UCSD-AML1 (cell line): ENCODE data around the gene TLR8.
A peak's percentile ranks its signal among the peaks of the same experiment; 100 is the strongest.

ENCODE experiments used
- DNase-seq: peaks from one replicate; lab custom pipeline; 2025; ENCODE audit not compliant: unreplicated experiment; lab: John Stamatoyannopoulos, UW

Gene TLR8

GRCh38 chrX:12945494-12945893 is 39.1 kb downstream of the TLR8 start:
- DNase-seq = no peak

- no peak for DNase-seq
These were observed 40.0 kb downstream of the TLR8 start for GRCh38 chrX:12946406-12946805.

- DNase-seq = peak; percentile 75
These were observed 40.6 kb downstream of the TLR8 start for GRCh38 chrX:12946838-12947544.

GRCh38 chrX:12947545-12948235 is 41.3 kb downstream of the TLR8 start:
- no peak for DNase-seq

GRCh38 chrX:12948495-12948894 is 42.1 kb downstream of the TLR8 start:
- DNase-seq = no peak

- no peak for DNase-seq
These were observed 42.9 kb downstream of the TLR8 start for GRCh38 chrX:12949205-12949926.

GRCh38 chrX:12949927-12950656 is 43.7 kb downstream of the TLR8 start:
- peak; percentile 67 for DNase-seq

- DNase-seq = peak; percentile 83
These were observed 44.6 kb downstream of the TLR8 start for GRCh38 chrX:12950851-12951594.

- DNase-seq = no peak
These were observed 45.2 kb downstream of the TLR8 start for GRCh38 chrX:12951595-12951975.

- DNase-seq = no peak
These were observed 47.0 kb downstream of the TLR8 start for GRCh38 chrX:12953420-12953819.

GRCh38 chrX:12954376-12954775 is 48.0 kb downstream of the TLR8 start:
- no peak for DNase-seq

- DNase-seq = peak; percentile 25
These were observed 48.6 kb downstream of the TLR8 start for GRCh38 chrX:12954981-12955380.

GRCh38 chrX:12955882-12956703 is 49.7 kb downstream of the TLR8 start:
- peak; percentile 88 for DNase-seq

GRCh38 chrX:12956704-12957534 is 50.5 kb downstream of the TLR8 start:
- DNase-seq = peak; percentile 54

- DNase-seq = no peak
These were observed 51.6 kb downstream of the TLR8 start for GRCh38 chrX:12958059-12958458.

GRCh38 chrX:12958461-12958860 is 52.0 kb downstream of the TLR8 start:
- no peak for DNase-seq

GRCh38 chrX:12961196-12961718 is 54.8 kb downstream of the TLR8 start:
- DNase-seq = no peak

- peak; percentile 15 for DNase-seq
These were observed 55.7 kb downstream of the TLR8 start for GRCh38 chrX:12962041-12962504.
